HepG2 (cell line): Measurements from ENCODE around the gene PLLP. TPM values are rescaled to one million over a fixed set of nuclear protein-coding genes. Genes with fewer than 3 reads are reported as not detected.

Experiments
- CENPT ChIP-seq: sonication (generic); formaldehyde crosslinking; IDR thresholded peaks from 2 replicates; pipeline ENCODE4 v1.8.0; 2022; ENCODE audit warnings: low read depth, mild to moderate bottlenecking, moderate library complexity, missing genetic modification reagents
- HNRNPLL ChIP-seq: fragments of 200-400 bp; formaldehyde crosslinking; IDR thresholded peaks from 2 replicates; pipeline ENCODE4 v1.6.1; 2017; ENCODE audit warnings: mild to moderate bottlenecking, low read depth, low read length; ENCODE audit not compliant: poor library complexity, severe bottlenecking
- KLF12 ChIP-seq: sonication (generic); formaldehyde crosslinking; IDR thresholded peaks from 2 replicates; pipeline ENCODE4 v1.4.0; 2020; ENCODE audit warnings: missing genetic modification reagents, borderline replicate concordance
- NR2F6 ChIP-seq, 2 experiments: IDR thresholded peaks; 2 replicates each; pipeline ENCODE4 v1.6.1; 2016; ENCODE audit warnings: antibody characterized with exemption in 1 of 2, mild to moderate bottlenecking in 1 of 2
- PPARG ChIP-seq: conservative IDR thresholded peaks from 2 replicates; pipeline ENCODE4 v1.6.1; 2016; ENCODE audit warnings: missing biosample characterization, missing genetic modification reagents
- SP140L ChIP-seq: sonication (generic); formaldehyde crosslinking; IDR thresholded peaks from 2 replicates; pipeline ENCODE4 v1.4.0; 2020; ENCODE audit warnings: missing genetic modification reagents, borderline replicate concordance
- ZMYM3 ChIP-seq: sonication (generic); formaldehyde crosslinking; IDR thresholded peaks from 2 replicates; pipeline ENCODE4 v1.5.1; 2020; ENCODE audit warnings: mild to moderate bottlenecking, missing genetic modification reagents
- ZNF296 ChIP-seq: sonication (generic); formaldehyde crosslinking; conservative IDR thresholded peaks from 2 replicates; pipeline ENCODE4 v1.5.0; 2020; ENCODE audit warnings: mild to moderate bottlenecking, missing genetic modification reagents
- ZNF562 ChIP-seq: sonication (generic); formaldehyde crosslinking; IDR thresholded peaks from 2 replicates; pipeline ENCODE4 v1.8.0; 2022; ENCODE audit warnings: missing genetic modification reagents, borderline replicate concordance
- ZNF616 ChIP-seq: sonication (generic); formaldehyde crosslinking; IDR thresholded peaks from 2 replicates; pipeline ENCODE4 v1.5.0; 2020; ENCODE audit warnings: low read depth, mild to moderate bottlenecking, missing genetic modification reagents
- ZNF674 ChIP-seq: sonication (generic); formaldehyde crosslinking; IDR thresholded peaks from 2 replicates; pipeline ENCODE4 v1.5.0; 2020; ENCODE audit warnings: low read depth, mild to moderate bottlenecking, missing genetic modification reagents
- ZNF713 ChIP-seq: sonication (generic); formaldehyde crosslinking; IDR thresholded peaks from 2 replicates; pipeline ENCODE4 v1.4.0; 2020; ENCODE audit warnings: mild to moderate bottlenecking, missing genetic modification reagents
- ZNF747 ChIP-seq: sonication (generic); formaldehyde crosslinking; IDR thresholded peaks from 2 replicates; pipeline ENCODE4 v1.8.1; 2023; ENCODE audit warnings: missing genetic modification reagents, mild to moderate bottlenecking, borderline replicate concordance
- ZNF777 ChIP-seq: sonication (generic); formaldehyde crosslinking; IDR thresholded peaks from 2 replicates; pipeline ENCODE4 v1.4.0; 2020; ENCODE audit warnings: missing genetic modification reagents
- polyA plus RNA-seq, 8 experiments: library from polyadenylated mRNA; depleted of rRNA in 3 of 8; stranded (reverse) in 7 of 8; unstranded in 1 of 8; fragments of >200 nt; fragmentation: Illumina TruSeq in 4 of 8; extraction: Trizol in 4 of 8; gene quantifications; 2 replicates each; pipeline versions ENCODE4 v1.2.1 to v1.2.3, GENCODE V29; 2011 to 2016; ENCODE audit warnings: low read depth in 4 of 8, missing spikeins in 1 of 8, mixed read lengths in 1 of 8; ENCODE audit not compliant: insufficient read depth in 1 of 8
- total RNA-seq, 5 experiments: library from RNA; depleted of rRNA; stranded (reverse); fragments of >200 nt; fragmentation: Illumina TruSeq; extraction: Trizol; gene quantifications; 2 replicates each; pipeline ENCODE4 v1.2.3, GENCODE V29; 2016; ENCODE audit warnings: low read depth in 1 of 5
- TF ChIP-seq, protein P1 (sequence below): sonication (generic); formaldehyde crosslinking; IDR thresholded peaks from 2 replicates; pipeline ENCODE4 v1.5.0; 2020; ENCODE audit warnings: missing genetic modification reagents
- TF ChIP-seq, protein P2 (sequence below), 2 experiments: fragments of 450-650 bp in 1 of 2; sonication (generic) in 1 of 2; formaldehyde crosslinking; IDR thresholded peaks; 2 replicates each; pipeline versions ENCODE4 v1.5.0 to v1.8.0; 2020 to 2022; ENCODE audit warnings: mild to moderate bottlenecking in 1 of 2, missing genetic modification reagents in 1 of 2
- TF ChIP-seq, protein P3 (sequence below): IDR thresholded peaks from 2 replicates; pipeline ENCODE4 v1.6.1; 2016; ENCODE audit warnings: mild to moderate bottlenecking
- TF ChIP-seq, protein P4 (sequence below): sonication (generic); formaldehyde crosslinking; IDR thresholded peaks from 2 replicates; pipeline ENCODE4 v1.5.1; 2020; ENCODE audit warnings: mild to moderate bottlenecking, missing genetic modification reagents
- TF ChIP-seq, protein P5 (sequence below): IDR thresholded peaks from 2 replicates; pipeline ENCODE4 v1.6.1; 2016; ENCODE audit warnings: missing biosample characterization, missing genetic modification reagents, low read depth

Gene PLLP
- total and polyA plus RNA-seq, 2 of the 13 experiments (the other 11 are each of a cell fraction or from before 2014, with no cell fraction given): 60.6 to 127 TPM

DNA sequence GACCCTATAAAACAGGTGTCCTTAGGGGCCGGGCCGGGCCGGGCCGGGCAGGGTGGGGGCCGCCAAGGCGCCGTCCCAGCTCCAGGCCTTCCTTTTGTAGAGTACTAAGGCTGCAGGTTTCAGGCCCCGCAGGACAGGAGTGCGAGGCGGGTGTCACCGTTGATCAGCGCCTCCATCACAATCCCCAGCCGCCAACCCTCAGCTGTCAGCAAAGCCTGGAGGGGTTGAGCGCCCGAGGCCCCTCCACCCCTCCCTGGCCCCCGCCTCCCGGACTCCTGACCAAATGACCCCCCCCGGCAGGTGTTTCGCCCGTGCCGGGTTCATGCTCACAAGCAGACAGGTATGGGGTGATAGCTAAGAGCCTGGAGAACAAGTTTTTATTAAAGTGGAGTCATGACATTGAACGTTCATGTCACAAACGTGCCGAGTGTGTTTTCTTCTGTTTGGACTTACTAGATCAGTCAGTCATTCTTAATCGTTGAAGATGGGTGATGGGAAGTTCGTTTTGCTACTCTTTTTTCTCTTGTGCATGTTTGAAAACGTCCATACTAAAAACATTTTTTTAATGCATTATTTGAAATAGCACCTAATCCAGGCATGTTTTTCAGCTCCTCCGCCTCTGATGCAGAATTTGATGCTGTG, 38.9 kb downstream of the PLLP start (continued):
- TF ChIP-seq ZNF616 (CRISPR knock-in tag) (0 out of 2 replicates have a peak, but pooled peaks have one; percentile 15), CENPT (CRISPR knock-in tag) (no peak), SP140L (peak; percentile 3; the same call in 1 of the 2 replicates), ZNF296 (CRISPR knock-in tag) (no peak), ZNF747 (CRISPR knock-in tag) (no peak), ZNF713 (CRISPR knock-in tag) (no peak), KLF12 (peak; percentile 7; the same call in 1 of the 2 replicates), ZNF674 (CRISPR knock-in tag) (no peak), PPARG (CRISPR knock-in tag) (no peak), ZMYM3 (no peak), ZNF562 (CRISPR knock-in tag) (no peak), ZNF777 (CRISPR knock-in tag) (no peak), HNRNPLL (no peak), NR2F6 (IDR thresholded peaks at IDR 0.05) (no peak), NR2F6 (CRISPR knock-in tag; IDR thresholded peaks at IDR 0.05) (no peak)
- TF ChIP-seq, protein P1, sequence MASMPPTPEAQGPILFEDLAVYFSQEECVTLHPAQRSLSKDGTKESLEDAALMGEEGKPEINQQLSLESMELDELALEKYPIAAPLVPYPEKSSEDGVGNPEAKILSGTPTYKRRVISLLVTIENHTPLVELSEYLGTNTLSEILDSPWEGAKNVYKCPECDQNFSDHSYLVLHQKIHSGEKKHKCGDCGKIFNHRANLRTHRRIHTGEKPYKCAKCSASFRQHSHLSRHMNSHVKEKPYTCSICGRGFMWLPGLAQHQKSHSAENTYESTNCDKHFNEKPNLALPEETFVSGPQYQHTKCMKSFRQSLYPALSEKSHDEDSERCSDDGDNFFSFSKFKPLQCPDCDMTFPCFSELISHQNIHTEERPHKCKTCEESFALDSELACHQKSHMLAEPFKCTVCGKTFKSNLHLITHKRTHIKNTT: no peak
- TF ChIP-seq, protein P2, sequence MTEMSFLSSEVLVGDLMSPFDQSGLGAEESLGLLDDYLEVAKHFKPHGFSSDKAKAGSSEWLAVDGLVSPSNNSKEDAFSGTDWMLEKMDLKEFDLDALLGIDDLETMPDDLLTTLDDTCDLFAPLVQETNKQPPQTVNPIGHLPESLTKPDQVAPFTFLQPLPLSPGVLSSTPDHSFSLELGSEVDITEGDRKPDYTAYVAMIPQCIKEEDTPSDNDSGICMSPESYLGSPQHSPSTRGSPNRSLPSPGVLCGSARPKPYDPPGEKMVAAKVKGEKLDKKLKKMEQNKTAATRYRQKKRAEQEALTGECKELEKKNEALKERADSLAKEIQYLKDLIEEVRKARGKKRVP (CRISPR knock-in tag; IDR thresholded peaks at IDR 0.05): no peak
- TF ChIP-seq, protein P3, sequence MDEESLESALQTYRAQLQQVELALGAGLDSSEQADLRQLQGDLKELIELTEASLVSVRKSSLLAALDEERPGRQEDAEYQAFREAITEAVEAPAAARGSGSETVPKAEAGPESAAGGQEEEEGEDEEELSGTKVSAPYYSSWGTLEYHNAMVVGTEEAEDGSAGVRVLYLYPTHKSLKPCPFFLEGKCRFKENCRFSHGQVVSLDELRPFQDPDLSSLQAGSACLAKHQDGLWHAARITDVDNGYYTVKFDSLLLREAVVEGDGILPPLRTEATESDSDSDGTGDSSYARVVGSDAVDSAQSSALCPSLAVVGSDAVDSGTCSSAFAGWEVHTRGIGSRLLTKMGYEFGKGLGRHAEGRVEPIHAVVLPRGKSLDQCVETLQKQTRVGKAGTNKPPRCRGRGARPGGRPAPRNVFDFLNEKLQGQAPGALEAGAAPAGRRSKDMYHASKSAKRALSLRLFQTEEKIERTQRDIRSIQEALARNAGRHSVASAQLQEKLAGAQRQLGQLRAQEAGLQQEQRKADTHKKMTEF: 0 out of 2 replicates have a peak, but pooled peaks have one; percentile 0
- TF ChIP-seq, protein P4, sequence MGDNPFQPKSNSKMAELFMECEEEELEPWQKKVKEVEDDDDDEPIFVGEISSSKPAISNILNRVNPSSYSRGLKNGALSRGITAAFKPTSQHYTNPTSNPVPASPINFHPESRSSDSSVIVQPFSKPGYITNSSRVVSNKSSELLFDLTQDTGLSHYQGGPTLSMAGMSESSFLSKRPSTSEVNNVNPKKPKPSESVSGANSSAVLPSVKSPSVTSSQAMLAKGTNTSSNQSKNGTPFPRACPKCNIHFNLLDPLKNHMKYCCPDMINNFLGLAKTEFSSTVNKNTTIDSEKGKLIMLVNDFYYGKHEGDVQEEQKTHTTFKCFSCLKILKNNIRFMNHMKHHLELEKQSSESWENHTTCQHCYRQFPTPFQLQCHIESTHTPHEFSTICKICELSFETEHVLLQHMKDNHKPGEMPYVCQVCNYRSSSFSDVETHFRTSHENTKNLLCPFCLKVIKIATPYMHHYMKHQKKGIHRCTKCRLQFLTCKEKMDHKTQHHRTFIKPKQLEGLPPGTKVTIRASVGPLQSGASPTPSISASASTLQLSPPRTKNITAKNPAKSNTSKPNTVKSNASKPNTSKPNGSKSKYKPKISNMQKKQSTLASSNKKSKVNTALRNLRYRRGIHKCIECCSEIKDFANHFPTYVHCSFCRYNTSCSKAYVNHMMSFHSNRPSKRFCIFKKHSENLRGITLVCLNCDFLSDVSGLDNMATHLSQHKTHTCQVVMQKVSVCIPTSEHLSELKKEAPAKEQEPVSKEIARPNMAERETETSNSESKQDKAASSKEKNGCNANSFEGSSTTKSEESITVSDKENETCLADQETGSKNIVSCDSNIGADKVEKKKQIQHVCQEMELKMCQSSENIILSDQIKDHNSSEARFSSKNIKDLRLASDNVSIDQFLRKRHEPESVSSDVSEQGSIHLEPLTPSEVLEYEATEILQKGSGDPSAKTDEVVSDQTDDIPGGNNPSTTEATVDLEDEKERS (CRISPR knock-in tag): no peak
- TF ChIP-seq, protein P5, sequence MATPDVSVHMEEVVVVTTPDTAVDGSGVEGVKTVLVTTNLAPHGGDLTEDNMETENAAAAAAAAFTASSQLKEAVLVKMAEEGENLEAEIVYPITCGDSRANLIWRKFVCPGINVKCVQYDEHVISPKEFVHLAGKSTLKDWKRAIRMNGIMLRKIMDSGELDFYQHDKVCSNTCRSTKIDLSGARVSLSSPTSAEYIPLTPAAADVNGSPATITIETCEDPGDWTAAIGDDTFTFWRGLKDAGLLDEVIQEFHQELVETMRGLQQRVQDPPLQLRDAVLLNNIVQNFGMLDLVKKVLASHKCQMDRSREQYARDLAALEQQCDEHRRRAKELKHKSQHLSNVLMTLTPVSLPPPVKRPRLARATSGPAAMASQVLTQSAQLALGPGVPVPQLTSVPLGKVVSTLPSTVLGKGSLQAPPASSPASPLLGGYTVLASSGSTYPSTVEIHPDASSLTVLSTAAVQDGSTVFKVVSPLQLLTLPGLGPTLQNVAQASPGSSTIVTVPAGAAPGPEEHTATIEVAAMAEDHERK (CRISPR knock-in tag): no peak
